Measurements from ENCODE around the gene TMED10.

DNA sequence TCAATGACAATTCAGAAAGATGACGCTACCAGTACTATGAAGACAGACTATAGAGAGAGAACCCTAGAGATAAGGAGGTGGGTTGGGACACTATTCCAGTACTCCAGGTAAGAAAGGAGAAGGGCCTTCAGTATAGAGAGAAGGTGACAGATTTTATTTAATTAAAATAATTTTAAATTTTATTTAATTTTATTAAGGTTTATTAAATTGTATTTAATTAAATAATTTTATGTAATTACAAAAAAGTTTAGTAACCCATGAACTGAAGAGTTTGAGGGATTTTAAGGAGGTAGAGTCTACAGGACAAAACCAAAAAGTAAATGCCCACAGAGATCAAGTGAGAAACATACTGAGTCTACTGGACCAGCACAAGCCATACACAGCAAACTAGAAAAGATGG lies 20.3 kb downstream of the TMED10 start:
- TF ChIP-seq EP300 (conservative IDR thresholded peaks at IDR 0.05; ENCODE audit: poor library complexity, severe bottlenecking) (no peak), RAD21 (conservative IDR thresholded peaks at IDR 0.05) (no peak), POLR2AphosphoS5 (IDR thresholded peaks at IDR 0.05) (no peak)
- TF ChIP-seq, protein P1, sequence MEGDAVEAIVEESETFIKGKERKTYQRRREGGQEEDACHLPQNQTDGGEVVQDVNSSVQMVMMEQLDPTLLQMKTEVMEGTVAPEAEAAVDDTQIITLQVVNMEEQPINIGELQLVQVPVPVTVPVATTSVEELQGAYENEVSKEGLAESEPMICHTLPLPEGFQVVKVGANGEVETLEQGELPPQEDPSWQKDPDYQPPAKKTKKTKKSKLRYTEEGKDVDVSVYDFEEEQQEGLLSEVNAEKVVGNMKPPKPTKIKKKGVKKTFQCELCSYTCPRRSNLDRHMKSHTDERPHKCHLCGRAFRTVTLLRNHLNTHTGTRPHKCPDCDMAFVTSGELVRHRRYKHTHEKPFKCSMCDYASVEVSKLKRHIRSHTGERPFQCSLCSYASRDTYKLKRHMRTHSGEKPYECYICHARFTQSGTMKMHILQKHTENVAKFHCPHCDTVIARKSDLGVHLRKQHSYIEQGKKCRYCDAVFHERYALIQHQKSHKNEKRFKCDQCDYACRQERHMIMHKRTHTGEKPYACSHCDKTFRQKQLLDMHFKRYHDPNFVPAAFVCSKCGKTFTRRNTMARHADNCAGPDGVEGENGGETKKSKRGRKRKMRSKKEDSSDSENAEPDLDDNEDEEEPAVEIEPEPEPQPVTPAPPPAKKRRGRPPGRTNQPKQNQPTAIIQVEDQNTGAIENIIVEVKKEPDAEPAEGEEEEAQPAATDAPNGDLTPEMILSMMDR (IDR thresholded peaks at IDR 0.05; ENCODE audit: poor library complexity, severe bottlenecking) = no peak
